Measurements from ENCODE around the gene INTS13.
"Not testable (repeated sequence)": the region's sequence is repeated elsewhere in the genome, so short reads cannot be mapped to it uniquely, and the experiment has no call there.

The INTS13 gene

DNA sequence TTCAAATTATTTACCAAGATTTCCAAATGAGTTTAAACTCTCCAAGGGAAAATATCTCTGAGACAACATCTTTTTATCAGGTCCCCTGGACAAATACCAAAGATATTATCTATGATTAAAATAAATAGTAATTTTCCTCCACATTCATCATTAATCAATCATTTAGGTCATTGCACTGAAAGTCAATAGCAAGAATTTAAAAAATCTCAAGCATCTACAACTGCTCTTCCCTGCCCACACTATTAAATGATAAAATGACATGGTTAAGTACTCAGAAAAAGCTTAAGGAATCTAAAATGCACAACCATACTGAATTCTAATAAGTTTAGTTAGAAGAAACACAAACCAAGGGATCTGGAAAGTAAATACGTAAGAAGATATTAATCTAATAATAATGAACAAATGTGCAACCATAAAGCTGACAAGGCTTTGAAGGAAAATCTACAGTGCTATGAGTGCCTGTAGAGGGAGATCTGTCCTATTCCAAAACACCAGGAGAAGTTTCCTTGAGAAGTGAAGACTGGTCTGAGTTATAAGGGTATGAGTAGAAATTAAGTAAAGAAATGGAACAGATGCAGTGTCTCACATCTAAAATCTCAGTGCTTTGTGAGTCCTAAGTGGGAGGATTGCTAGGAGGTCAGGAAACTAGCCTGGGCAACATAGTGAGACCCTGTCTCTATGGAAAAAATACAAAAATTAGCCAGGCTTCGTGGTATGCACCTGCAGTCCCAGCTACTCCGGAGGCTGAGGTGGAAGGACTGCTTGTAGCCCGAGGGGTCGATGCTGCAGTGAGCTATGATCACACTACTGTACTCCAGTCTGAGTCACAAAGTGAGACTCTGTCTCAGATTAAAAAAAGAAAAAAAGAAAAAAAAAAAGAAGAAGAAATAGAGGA lies 19.2 kb downstream of the INTS13 start:
- peak in 1 of 2 experiments; percentile 29 for DNase-seq (ENCODE audit: low read depth in 1 of 2, low spot score in 1 of 2)
- in situ Hi-C loops (cut with HindIII; ENCODE audit: low pct_unique_long_range_greater_than_20kb, low sequenced_read_pairs), result no loop called here
- TF ChIP-seq JUND (IDR thresholded peaks at IDR 0.05; ENCODE audit: low read depth), result no peak

DNA sequence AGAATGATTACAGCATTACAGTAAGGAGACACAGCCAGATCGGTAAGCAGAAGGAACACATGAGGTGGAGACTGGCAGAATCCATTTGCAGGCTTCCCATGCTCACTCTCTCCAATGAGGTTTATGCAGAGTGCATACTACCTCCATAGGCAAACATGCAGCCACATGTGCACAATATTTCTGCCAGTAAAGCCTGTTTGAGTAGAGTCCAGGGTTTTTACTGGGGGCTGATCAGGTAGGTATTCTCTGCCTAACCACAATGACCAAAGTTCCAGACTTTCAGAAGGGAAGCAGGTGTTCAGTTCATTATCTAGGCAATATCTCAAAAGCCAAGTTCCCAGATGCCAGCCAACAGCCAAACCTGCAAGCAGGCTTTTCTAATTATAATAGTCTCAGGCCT lies 31.1 kb downstream of the INTS13 start:
- TF ChIP-seq JUND (IDR thresholded peaks at IDR 0.05; ENCODE audit: low read depth), result no peak

DNA sequence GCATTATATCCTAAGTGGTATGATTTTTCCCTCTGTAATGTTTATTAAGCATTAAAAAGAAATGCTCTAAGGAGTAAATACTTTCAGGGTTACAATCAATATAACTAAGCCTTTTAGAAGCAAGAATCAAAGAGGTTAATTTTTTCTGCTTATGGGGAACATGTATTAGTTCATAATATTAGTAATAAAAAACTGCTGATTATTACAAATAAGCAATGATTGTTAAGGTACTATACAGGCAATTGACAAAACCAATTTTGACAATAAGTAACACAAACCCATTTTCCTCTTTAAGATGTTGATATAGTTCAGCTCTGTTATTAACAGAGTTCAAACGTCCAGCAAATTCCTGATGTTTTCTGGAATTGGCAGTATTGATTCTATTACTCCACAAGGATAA lies 31.8 kb downstream of the INTS13 start:
- DNase-seq (ENCODE audit: low read depth in 1 of 2, low spot score in 1 of 2), result no peak
- TF ChIP-seq JUND (IDR thresholded peaks at IDR 0.05; ENCODE audit: low read depth), result no peak
- in situ Hi-C loops (cut with HindIII; ENCODE audit: low pct_unique_long_range_greater_than_20kb, low sequenced_read_pairs), result no loop called here

More for the DNA sequence above, 31.1 kb downstream of the INTS13 start:
- in situ Hi-C loops (cut with HindIII; ENCODE audit: low pct_unique_long_range_greater_than_20kb, low sequenced_read_pairs), result no loop called here
- DNase-seq (ENCODE audit: low read depth in 1 of 2, low spot score in 1 of 2), result no peak

DNA sequence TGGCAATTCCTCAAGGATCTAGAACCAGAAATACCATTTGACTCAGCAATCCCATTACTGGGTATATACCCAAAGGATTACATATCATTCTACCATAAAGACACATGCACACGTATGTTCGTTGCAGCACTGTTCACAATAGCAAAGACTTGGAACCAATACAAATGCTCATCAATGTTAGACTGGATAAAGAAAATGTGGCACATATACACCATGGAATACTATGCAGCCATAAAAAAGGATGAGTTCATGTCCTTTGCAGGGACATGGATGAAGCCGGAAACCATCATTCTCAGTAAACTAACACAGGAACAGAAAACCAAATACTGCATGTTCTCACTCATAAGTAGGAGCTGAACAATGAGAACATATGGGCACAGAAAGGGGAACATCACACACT lies 34.4 kb downstream of the INTS13 start:
- in situ Hi-C loops (cut with HindIII; ENCODE audit: low pct_unique_long_range_greater_than_20kb, low sequenced_read_pairs); DNase-seq (ENCODE audit: low read depth in 1 of 2, low spot score in 1 of 2): not testable (repeated sequence)

GRCh38 chr12:26896913-26897312 lies 40.9 kb downstream of the INTS13 start:
- DNase-seq (ENCODE audit: low read depth in 1 of 2, low spot score in 1 of 2), result no peak
- TF ChIP-seq JUND (IDR thresholded peaks at IDR 0.05; ENCODE audit: low read depth), result no peak
- in situ Hi-C loops (cut with HindIII; ENCODE audit: low pct_unique_long_range_greater_than_20kb, low sequenced_read_pairs), result no loop called here

DNA sequence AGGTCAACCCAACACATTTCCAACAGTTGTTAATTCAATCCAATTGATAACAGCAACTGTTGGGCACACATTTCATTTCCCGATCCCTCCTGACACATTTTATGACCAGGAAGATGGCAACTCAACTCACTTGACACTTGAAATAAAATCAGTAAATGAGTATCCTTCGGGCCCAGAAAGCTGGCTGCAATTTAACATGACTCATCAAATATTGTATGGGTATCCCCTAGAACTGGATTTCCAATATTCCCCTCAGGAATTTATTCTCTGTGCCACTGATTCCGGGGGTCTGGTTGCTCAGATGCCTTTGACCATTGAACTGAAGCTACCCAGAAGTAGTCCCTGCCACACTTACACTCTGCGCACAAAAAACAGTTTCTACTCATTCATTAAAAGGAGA lies 42.1 kb downstream of the INTS13 start:
- no peak for TF ChIP-seq JUND (IDR thresholded peaks at IDR 0.05; ENCODE audit: low read depth)
- no peak for DNase-seq (ENCODE audit: low read depth in 1 of 2, low spot score in 1 of 2)
- in situ Hi-C loops (cut with HindIII; ENCODE audit: low pct_unique_long_range_greater_than_20kb, low sequenced_read_pairs), result no loop called here

DNA sequence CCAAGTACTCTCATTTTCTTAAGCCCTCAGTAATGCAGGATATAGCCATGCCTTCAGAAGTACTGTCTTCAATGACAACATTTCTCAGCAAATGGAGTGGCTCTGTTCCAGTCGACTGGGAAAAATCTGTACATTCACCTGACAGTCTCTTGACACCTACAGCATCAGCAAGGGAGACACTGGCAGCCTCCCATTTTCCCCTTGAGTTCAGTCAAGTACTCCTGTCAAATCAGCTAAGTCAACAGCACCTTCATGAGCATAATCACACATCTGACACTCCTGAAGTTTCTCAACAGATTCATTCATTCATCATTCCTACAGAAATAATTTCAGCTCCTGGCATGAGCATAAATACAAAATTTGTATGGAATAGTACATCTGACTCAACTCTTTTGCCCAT lies 46.1 kb downstream of the INTS13 start:
- in situ Hi-C loops (cut with HindIII; ENCODE audit: low pct_unique_long_range_greater_than_20kb, low sequenced_read_pairs), result no loop called here
- no peak for TF ChIP-seq JUND (IDR thresholded peaks at IDR 0.05; ENCODE audit: low read depth)
- DNase-seq (ENCODE audit: low read depth in 1 of 2, low spot score in 1 of 2), result no peak

- in situ Hi-C loops (cut with HindIII; ENCODE audit: low pct_unique_long_range_greater_than_20kb, low sequenced_read_pairs), result no loop called here
- no peak for TF ChIP-seq JUND (IDR thresholded peaks at IDR 0.05; ENCODE audit: low read depth)
- DNase-seq (ENCODE audit: low read depth in 1 of 2, low spot score in 1 of 2), result no peak
Measured at GRCh38 chr12:26890784-26891183, 47.0 kb downstream of the INTS13 start.

DNA sequence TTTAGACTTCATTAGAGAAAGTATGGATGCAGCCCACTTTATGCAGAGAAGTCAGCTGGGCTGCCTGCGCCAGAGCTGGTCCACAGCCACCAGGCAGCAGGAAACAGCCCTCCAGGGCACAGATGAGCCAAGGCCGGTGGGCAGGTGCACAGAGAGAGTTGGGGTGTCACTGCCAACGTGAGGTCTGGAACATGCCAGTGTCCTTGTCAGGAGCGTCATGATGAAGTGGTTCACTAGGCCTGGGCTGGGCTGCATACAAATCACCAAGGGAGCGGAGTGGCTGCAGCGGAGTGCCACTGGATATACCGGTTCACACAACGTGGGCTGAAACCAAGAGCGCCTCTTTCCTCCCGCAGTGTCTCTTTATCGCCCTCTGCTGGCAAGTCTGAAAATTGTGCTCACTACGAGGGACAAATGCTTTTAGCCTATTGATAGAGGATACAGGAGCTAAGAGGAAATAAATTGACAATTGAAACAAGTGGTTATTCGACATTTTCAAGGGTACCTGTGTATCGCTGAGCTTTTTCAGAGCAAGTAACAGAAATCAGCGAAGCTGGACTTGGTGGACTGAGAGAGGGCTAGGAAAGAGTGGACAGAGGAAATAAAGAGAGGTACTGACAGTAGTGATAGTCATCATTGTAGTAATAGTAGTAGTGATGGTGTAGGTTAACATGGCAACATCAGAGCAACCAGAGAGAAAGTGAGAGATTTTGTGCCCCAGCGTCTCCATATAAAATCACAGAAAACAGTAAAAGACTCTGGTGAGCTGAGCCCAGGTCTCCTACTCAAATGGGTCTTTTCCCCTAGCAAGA lies 52.8 kb downstream of the INTS13 start:
- DNase-seq (ENCODE audit: low read depth in 1 of 2, low spot score in 1 of 2), result peak; percentile 73 to 95
- TF ChIP-seq JUND (IDR thresholded peaks at IDR 0.05; ENCODE audit: low read depth), result no peak
- in situ Hi-C loops (cut with HindIII; ENCODE audit: low pct_unique_long_range_greater_than_20kb, low sequenced_read_pairs), result no loop called here

DNA sequence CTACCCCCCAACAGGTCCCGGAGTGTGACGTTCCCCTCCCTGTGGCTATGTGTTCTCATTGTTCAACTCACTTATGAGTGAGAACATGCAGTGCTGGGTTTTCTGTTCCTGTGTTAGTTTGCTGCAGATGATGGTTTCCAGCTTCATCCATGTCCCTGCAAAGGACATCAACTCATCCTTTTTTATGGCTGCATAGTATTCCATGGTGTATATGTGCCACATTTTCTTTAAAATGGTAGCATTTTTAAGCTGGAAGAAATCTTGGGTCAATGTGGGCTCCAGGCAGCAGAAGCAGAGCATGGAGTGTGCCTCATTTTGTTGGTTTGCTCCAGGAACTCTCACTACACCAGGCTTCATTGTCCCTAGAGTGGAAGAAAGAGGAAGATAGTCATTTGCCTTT lies 57.2 kb downstream of the INTS13 start:
- in situ Hi-C loops (cut with HindIII; ENCODE audit: low pct_unique_long_range_greater_than_20kb, low sequenced_read_pairs), result no loop called here
- TF ChIP-seq JUND (IDR thresholded peaks at IDR 0.05; ENCODE audit: low read depth), result no peak
- DNase-seq (ENCODE audit: low read depth in 1 of 2, low spot score in 1 of 2), result no peak

DNA sequence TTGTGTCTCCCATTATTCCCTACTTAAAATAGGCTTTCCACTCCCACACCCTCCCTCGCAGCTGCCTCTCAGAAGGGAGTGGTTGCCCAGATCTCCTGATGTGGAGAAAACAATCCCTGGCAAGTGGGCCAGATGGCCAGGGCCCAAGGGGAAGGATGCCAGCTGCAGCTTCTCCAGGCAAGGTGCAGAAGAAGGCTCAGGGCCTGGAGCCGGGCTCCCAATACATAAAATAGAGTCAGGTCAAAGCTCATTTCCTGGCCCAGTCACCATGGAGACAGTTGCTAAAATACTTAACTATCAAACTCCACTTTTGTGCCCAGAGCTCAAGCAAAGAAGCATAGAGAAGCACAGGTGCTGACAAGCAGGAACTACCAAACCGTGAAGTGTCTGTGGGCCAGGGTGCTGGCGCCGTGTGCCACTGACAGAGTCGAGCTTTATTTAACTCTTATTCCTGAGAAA lies 59.1 kb downstream of the INTS13 start:
- TF ChIP-seq JUND (IDR thresholded peaks at IDR 0.05; ENCODE audit: low read depth), result no peak
- DNase-seq (ENCODE audit: low read depth in 1 of 2, low spot score in 1 of 2), result no peak
- in situ Hi-C loops (cut with HindIII; ENCODE audit: low pct_unique_long_range_greater_than_20kb, low sequenced_read_pairs), result no loop called here

GRCh38 chr12:26874501-26875296 lies 63.1 kb downstream of the INTS13 start:
- DNase-seq (ENCODE audit: low read depth in 1 of 2, low spot score in 1 of 2), result no peak
- in situ Hi-C loops (cut with HindIII; ENCODE audit: low pct_unique_long_range_greater_than_20kb, low sequenced_read_pairs), result no loop called here
- no peak for TF ChIP-seq JUND (IDR thresholded peaks at IDR 0.05; ENCODE audit: low read depth)

Data from T47D (cell line).